Naive B cell (primary cell): Measurements from ENCODE around the gene ILF3. TPM values are rescaled to one million over a fixed set of nuclear protein-coding genes. Genes with fewer than 3 reads are reported as not detected.
"Not testable (repeated sequence)": the region's sequence is repeated elsewhere in the genome, so short reads cannot be mapped to it uniquely, and the experiment has no call there.

ENCODE experiments used
- ATAC-seq, 2 donors: fragments of 150-1000 bp; cut with Tn5 transposase; 2 replicates each; pipeline ENCODE4 v1.10.0; 2021; ENCODE audit warnings: low read depth in 2 of 2, mild to moderate bottlenecking in 2 of 2, moderate library complexity in 2 of 2
- DNase-seq: peaks from one replicate; pipeline ENCODE4 v3.0.0; 2022
- H3K27ac Mint-ChIP-seq, 6 donors: one replicate each; pipeline ENCODE4 v1.8.0; 2020 to 2022; ENCODE audit warnings: mild to moderate bottlenecking in 6 of 6, mixed read lengths in 6 of 6, moderate library complexity in 5 of 6, inconsistent platforms in 2 of 6
- H3K27me3 Mint-ChIP-seq, 3 donors: one replicate each; pipeline ENCODE4 v1.8.0; 2021 to 2022; ENCODE audit warnings: mixed read lengths in 3 of 3, mild to moderate bottlenecking in 1 of 3
- H3K36me3 Mint-ChIP-seq, 2 donors: one replicate each; pipeline ENCODE4 v1.8.0; 2020 to 2022; ENCODE audit warnings: mixed read lengths in 2 of 2, inconsistent platforms in 1 of 2, mild to moderate bottlenecking in 1 of 2
- H3K4me1 Mint-ChIP-seq, 3 donors: one replicate each; pipeline ENCODE4 v1.8.0; 2020 to 2022; ENCODE audit warnings: mixed read lengths in 3 of 3, inconsistent platforms in 1 of 3, mild to moderate bottlenecking in 1 of 3, moderate library complexity in 1 of 3
- H3K4me3 Mint-ChIP-seq, 8 donors: one replicate each; pipeline ENCODE4 v1.8.0; 2020 to 2022; ENCODE audit warnings: mild to moderate bottlenecking in 8 of 8, mixed read lengths in 8 of 8, moderate library complexity in 8 of 8, inconsistent platforms in 2 of 8
- H3K9me3 Mint-ChIP-seq, 7 donors: one replicate each; pipeline ENCODE4 v1.8.0; 2020 to 2022; ENCODE audit warnings: mixed read lengths in 7 of 7, mild to moderate bottlenecking in 5 of 7, inconsistent platforms in 2 of 7, moderate library complexity in 1 of 7
- polyA plus RNA-seq, 6 donors: library from polyadenylated mRNA; unstranded; fragments of 300-500 nt; fragmentation: Illumina TruSeq; gene quantifications; one replicate each; pipeline ENCODE4 v1.2.3, GENCODE V29; 2021; ENCODE audit warnings: low read depth in 6 of 6

ILF3 gene
- polyA plus RNA-seq, 6 donors from 2014 or later: 34.2 to 95.0 (median 71.6) TPM

DNA sequence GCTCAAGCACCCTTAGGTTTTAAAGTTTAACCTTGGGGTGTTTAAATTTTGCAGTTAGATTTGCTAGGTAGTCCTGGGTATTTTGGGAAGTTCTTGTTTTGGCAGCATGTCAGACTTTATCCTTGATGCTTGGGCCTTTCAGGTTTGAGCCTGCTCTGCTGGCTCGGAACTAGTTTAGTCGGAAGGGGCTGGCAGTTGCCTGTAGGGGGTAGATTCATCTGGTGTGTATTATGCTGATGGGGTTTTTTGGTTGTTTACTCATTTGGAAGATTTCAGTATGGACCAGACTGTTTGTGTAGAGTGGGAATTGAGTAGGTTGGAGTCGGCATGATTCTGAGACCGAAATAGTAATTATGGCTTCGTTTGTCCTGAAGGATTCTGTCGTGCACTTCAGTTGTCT, 15.1 kb downstream of the ILF3 start:
- Mint-ChIP-seq H3K36me3 (peaks cover 0 to 7% of the 10 kb centered on the region in 2 donors), H3K4me1 (peaks cover 23 to 53% (median 43%) of the 10 kb centered on the region in 3 donors), H3K27me3 (no peaks in the 10 kb centered on the region), H3K4me3 (peak overlapping the region in 1 of 8 donors; percentile 7), H3K27ac (peak overlapping the region in 2 of 6 donors; percentile 41 to 60), H3K9me3 (no peaks in the 10 kb centered on the region)
- DNase-seq (no peak), ATAC-seq (no peak)

DNA sequence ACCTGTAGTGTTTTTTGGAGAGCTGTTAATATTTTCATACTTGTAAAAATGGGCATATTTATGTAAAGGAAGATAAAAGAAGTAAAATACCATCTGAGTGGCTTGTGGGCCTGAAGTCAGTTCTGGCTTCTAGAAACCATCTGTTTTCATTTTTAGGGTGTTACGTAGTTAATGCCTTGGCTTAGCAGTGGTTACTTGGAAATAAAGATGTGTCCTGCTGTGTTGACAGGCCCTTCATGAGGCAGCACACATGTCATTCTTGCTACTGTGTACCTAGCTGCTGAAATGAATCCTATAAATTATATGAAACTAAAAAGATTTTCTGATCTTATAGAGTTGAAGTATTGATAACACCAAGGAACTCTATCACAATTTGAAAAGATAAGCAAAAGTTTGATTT, 16.0 kb downstream of the ILF3 start:
- DNase-seq: no peak
- Mint-ChIP-seq H3K27ac (peak overlapping the region in 1 of 6 donors; percentile 41), H3K4me1 (peaks cover 23 to 49% (median 43%) of the 10 kb centered on the region in 3 donors), H3K36me3 (peaks cover 4 to 7% of the 10 kb centered on the region in 2 donors), H3K4me3 (no peak overlapping the region), H3K9me3 (no peaks in the 10 kb centered on the region), H3K27me3 (no peaks in the 10 kb centered on the region)
- ATAC-seq: no peak

DNA sequence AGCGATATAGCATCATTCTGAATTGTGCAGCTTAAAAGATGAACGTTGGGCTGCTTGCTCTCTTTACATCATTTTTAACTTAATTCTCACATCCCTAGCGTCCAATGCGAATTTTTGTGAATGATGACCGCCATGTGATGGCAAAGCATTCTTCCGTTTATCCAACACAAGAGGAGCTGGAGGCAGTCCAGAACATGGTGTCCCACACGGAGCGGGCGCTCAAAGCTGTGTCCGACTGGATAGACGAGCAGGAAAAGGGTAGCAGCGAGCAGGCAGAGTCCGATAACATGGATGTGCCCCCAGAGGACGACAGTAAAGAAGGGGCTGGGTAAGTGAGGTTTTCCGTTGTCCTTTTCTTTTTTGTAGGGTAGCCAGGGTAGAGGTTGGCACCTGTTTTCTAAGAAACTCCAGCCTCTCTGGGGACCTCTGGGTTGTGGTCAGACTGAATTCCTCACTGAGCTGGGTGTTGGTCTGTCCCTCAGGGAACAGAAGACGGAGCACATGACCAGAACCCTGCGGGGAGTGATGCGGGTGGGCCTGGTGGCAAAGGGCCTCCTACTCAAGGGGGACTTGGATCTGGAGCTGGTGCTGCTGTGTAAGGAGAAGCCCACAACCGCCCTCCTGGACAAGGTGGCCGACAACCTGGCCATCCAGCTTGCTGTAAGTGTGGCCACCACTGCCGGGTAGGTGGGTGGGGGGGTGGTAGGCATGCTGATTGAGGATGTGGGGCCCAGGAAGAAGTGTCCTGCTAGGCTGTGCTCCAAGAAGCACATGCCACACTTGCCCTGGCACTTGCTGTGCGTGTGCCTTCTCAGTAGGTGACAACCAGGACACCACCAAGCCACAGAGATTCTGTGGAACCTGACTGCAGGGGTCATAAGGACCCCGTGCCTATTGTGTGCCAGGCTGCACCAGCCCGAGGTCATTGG, 17.0 kb downstream of the ILF3 start:
- H3K4me3 Mint-ChIP-seq: no peak overlapping the region
- H3K27me3 Mint-ChIP-seq: no peaks in the 10 kb centered on the region
- DNase-seq (no peak), ATAC-seq (no peak)
- peaks cover 4 to 7% of the 10 kb centered on the region in 2 donors for H3K36me3 Mint-ChIP-seq
- peaks cover 23 to 44% (median 43%) of the 10 kb centered on the region in 3 donors for H3K4me1 Mint-ChIP-seq
- H3K27ac Mint-ChIP-seq: peak overlapping the region in 3 of 6 donors; percentile 12 to 92 (median 68)
- no peaks in the 10 kb centered on the region for H3K9me3 Mint-ChIP-seq

GRCh38 chr19:10671922-10672321, 17.8 kb downstream of the ILF3 start:
- H3K4me3 Mint-ChIP-seq, DNase-seq, ATAC-seq, H3K9me3 Mint-ChIP-seq, H3K36me3 Mint-ChIP-seq, H3K27me3 Mint-ChIP-seq: not testable (repeated sequence)
- peaks cover 23 to 37% (median 37%) of the 10 kb centered on the region in 3 donors for H3K4me1 Mint-ChIP-seq
- H3K27ac Mint-ChIP-seq: peak overlapping the region in 1 of 6 donors; percentile 11

GRCh38 chr19:10675214-10675613, 21.1 kb downstream of the ILF3 start:
- not testable (repeated sequence) for H3K9me3 Mint-ChIP-seq, H3K27me3 Mint-ChIP-seq, ATAC-seq, H3K4me3 Mint-ChIP-seq, H3K36me3 Mint-ChIP-seq, DNase-seq
- Mint-ChIP-seq H3K4me1 (peaks cover 6 to 11% (median 10%) of the 10 kb centered on the region in 3 donors), H3K27ac (peak overlapping the region in 2 of 6 donors; percentile 24 to 53)

GRCh38 chr19:10677751-10678150, 23.6 kb downstream of the ILF3 start:
- H3K27me3 Mint-ChIP-seq: no peaks in the 10 kb centered on the region
- ATAC-seq (no peak), DNase-seq (no peak)
- peaks cover 4 to 10% of the 10 kb centered on the region in 2 donors for H3K36me3 Mint-ChIP-seq
- H3K27ac Mint-ChIP-seq: peak overlapping the region in 2 of 6 donors; percentile 15 to 36
- no peaks in the 10 kb centered on the region for H3K4me1 Mint-ChIP-seq
- no peaks in the 10 kb centered on the region for H3K9me3 Mint-ChIP-seq
- H3K4me3 Mint-ChIP-seq: no peak overlapping the region

DNA sequence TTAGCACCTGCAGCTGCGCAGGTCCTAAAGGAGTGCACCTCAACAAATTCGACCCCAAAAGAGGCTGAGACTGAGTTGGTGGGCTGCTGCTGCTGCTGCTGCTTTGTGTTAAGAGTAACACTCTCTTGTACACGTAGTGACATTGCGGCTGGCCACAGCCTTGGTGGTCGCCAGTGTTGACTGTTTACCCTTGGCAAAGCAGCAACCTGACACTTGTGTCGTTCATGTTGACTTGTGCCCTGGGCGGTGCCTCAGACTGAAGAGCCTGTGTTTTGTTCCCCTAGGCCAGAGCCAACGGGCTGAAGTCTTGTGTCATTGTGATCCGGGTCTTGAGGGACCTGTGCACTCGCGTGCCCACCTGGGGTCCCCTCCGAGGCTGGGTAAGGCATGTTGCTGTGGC, 24.7 kb downstream of the ILF3 start:
- no peak for DNase-seq
- H3K4me3 Mint-ChIP-seq: no peak overlapping the region
- no peaks in the 10 kb centered on the region for H3K4me1 Mint-ChIP-seq
- no peaks in the 10 kb centered on the region for H3K9me3 Mint-ChIP-seq
- ATAC-seq: no peak
- peaks cover 4 to 10% of the 10 kb centered on the region in 2 donors for H3K36me3 Mint-ChIP-seq
- peak overlapping the region in 1 of 6 donors; percentile 26 for H3K27ac Mint-ChIP-seq
- H3K27me3 Mint-ChIP-seq: no peaks in the 10 kb centered on the region

DNA sequence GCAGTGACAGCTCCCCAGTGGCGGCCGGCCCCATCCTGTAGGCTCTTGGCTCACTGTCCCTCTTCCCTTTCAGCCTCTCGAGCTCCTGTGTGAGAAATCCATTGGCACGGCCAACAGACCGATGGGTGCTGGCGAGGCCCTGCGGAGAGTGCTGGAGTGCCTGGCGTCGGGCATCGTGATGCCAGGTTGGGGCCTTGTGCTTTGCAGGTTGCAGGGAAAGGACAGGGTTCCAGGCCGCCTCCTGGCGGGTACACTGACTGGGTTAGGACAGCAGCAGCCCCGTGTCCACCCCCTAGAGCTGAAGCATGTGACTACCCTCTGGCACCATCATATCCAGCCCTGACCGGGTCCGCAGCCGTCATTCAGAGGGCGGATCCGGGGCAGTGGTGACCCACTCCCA, 25.6 kb downstream of the ILF3 start:
- Mint-ChIP-seq H3K36me3 (peaks cover 3 to 10% of the 10 kb centered on the region in 2 donors), H3K27me3 (no peaks in the 10 kb centered on the region), H3K4me3 (no peak overlapping the region), H3K9me3 (no peaks in the 10 kb centered on the region), H3K4me1 (no peaks in the 10 kb centered on the region), H3K27ac (peak overlapping the region in 1 of 6 donors; percentile 53)
- ATAC-seq (no peak), DNase-seq (no peak)

DNA sequence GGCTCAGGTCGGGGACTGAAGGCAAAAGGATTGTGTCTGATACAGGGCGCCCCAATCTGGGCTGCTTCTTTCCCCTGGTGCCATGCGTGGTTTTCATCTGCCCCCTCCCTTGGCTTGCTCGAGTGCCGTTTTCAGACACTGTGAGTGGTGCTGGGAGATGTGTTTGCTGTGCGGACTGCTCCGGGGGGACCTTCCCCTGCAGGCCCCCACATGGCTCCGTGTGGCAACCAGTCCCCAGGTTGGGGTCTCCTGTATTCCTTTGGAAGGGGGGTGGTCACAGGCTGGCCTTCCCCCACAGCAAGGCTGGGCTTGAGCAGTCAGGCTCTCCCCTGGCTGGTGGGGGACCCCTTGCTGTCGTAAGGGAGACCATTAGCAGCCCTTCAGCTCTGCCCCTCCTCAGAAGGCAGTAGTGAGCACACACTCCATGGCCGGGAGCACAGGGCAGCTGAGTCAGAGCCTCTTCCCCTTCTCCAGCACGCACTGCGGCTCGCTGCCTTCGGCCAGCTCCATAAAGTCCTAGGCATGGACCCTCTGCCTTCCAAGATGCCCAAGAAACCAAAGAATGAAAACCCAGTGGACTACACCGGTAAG, 26.5 kb downstream of the ILF3 start:
- Mint-ChIP-seq H3K27me3 (no peaks in the 10 kb centered on the region), H3K36me3 (peaks cover 0 to 10% of the 10 kb centered on the region in 2 donors), H3K9me3 (no peaks in the 10 kb centered on the region), H3K4me3 (peak overlapping the region in 2 of 8 donors; percentile 29 to 43), H3K27ac (peak overlapping the region in 2 of 6 donors; percentile 72 to 79), H3K4me1 (no peaks in the 10 kb centered on the region)
- no peak for ATAC-seq
- DNase-seq: no peak

GRCh38 chr19:10681658-10682057, 27.5 kb downstream of the ILF3 start:
- Mint-ChIP-seq H3K9me3 (no peaks in the 10 kb centered on the region), H3K4me1 (no peaks in the 10 kb centered on the region), H3K27me3 (no peaks in the 10 kb centered on the region), H3K27ac (peak overlapping the region in 3 of 6 donors; percentile 59 to 83 (median 72)), H3K36me3 (peaks cover 0 to 10% of the 10 kb centered on the region in 2 donors), H3K4me3 (peak overlapping the region in 2 of 8 donors; percentile 29 to 37)
- ATAC-seq (no peak), DNase-seq (no peak)

DNA sequence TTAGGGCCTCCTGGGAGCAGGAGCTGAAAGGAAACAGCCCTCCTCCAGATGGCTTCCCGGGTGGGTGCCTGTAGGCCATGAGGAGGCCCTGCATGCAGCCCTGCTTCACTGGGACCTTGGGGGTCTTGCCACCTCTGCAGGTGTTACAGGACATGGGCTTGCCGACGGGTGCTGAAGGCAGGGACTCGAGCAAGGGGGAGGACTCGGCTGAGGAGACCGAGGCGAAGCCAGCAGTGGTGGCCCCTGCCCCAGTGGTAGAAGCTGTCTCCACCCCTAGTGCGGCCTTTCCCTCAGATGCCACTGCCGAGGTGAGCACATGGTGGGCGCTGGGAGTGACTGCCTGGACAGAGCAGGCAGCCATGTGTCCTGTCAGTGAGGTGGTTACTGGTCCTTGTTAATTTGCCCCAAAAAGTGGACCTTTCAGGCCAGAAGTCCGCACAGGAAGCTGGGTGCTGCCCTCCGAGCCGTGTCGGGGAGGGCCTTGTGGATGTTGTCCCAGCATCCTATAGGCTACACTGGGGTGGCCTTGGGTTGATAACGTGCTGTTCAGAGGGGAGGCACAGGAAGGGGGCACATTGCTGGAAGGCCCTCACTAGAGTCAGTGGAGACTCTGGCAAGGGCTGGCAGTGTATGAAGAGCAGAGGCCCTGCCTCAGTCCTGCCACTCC, 28.4 kb downstream of the ILF3 start:
- Mint-ChIP-seq H3K4me1 (no peaks in the 10 kb centered on the region), H3K9me3 (no peaks in the 10 kb centered on the region), H3K36me3 (peaks cover 0 to 10% of the 10 kb centered on the region in 2 donors), H3K27me3 (no peaks in the 10 kb centered on the region), H3K4me3 (no peak overlapping the region), H3K27ac (peak overlapping the region in 2 of 6 donors; percentile 26 to 44)
- ATAC-seq (no peak), DNase-seq (no peak)

- DNase-seq: no peak
- Mint-ChIP-seq H3K36me3 (peaks cover 0 to 10% of the 10 kb centered on the region in 2 donors), H3K27ac (peak overlapping the region in 2 of 6 donors; percentile 74 to 78), H3K4me3 (no peak overlapping the region), H3K27me3 (no peaks in the 10 kb centered on the region), H3K4me1 (no peaks in the 10 kb centered on the region), H3K9me3 (no peaks in the 10 kb centered on the region)
- no peak for ATAC-seq
These were observed 28.9 kb downstream of the ILF3 start for GRCh38 chr19:10683064-10683426.

GRCh38 chr19:10683582-10683981, 29.4 kb downstream of the ILF3 start:
- Mint-ChIP-seq H3K27ac (peak overlapping the region in 1 of 6 donors; percentile 78), H3K27me3 (no peaks in the 10 kb centered on the region), H3K9me3 (no peaks in the 10 kb centered on the region), H3K36me3 (peaks cover 0 to 10% of the 10 kb centered on the region in 2 donors), H3K4me3 (no peak overlapping the region), H3K4me1 (no peaks in the 10 kb centered on the region)
- DNase-seq (no peak), ATAC-seq (no peak)
